ENCODE measurements around the gene TBX2. TPM values are rescaled to one million over a fixed set of nuclear protein-coding genes. Genes with fewer than 3 reads are reported as not detected.

TBX2 gene
- total and polyA plus RNA-seq, 2 of the 4 experiments (the other 2 are of a cell fraction), result 20.1 to 64.1 TPM

- Histone ChIP-seq H4K20me1 (ENCODE audit: insufficient read depth, low read length) (no peaks in the 10 kb centered on the region), H3K9me1 (ENCODE audit: insufficient read depth, low read length) (peaks cover 17% of the 10 kb centered on the region), H3K4me1 (ENCODE audit: control insufficient read depth, insufficient read depth, low read length) (peaks cover 4% of the 10 kb centered on the region), H3K18ac (ENCODE audit: low read depth, low read length) (no peak overlapping the region), H4K91ac (ENCODE audit: insufficient read depth, low read depth, low read length) (no peak overlapping the region), H3K36me3 (ENCODE audit: control insufficient read depth, insufficient read depth, low read length) (no peaks in the 10 kb centered on the region), H3K9ac (ENCODE audit: low read depth, low read length) (no peak overlapping the region), H2BK5ac (ENCODE audit: low read depth, low read length, poor library complexity, severe bottlenecking) (no peak overlapping the region), H2BK20ac (ENCODE audit: low read depth, low read length) (no peak overlapping the region), H3K4me2 (ENCODE audit: low read depth, low read length) (no peak overlapping the region), H4K8ac (ENCODE audit: low read depth in 2 of 2, low read length in 2 of 2) (no peak overlapping the region), H3K56ac (ENCODE audit: extremely low read depth, insufficient read depth, low read length) (no peak overlapping the region), H3K27me3 (ENCODE audit: control insufficient read depth, insufficient read depth, low read length) (no peaks in the 10 kb centered on the region), H3K79me1 (ENCODE audit: low read depth in 1 of 2, low read length in 2 of 2) (peaks cover 6 to 65% of the 10 kb centered on the region in 2 experiments), H3K27ac (ENCODE audit: insufficient read depth, low read length) (no peak overlapping the region), H4K5ac (ENCODE audit: low read depth, low read length) (0 out of 2 replicates have a peak overlapping the region, but pooled peaks have one; percentile 9), H3K9me3 (ENCODE audit: control insufficient read depth, insufficient read depth, low read length) (no peaks in the 10 kb centered on the region), H2AK9ac (replicated peaks; ENCODE audit: low read depth, low read length, poor library complexity) (peak overlapping the region; percentile 67), H2BK120ac (ENCODE audit: low read depth, low read length) (no peak overlapping the region; the same call in 1 of the 2 replicates), H2AFZ (replicated peaks; ENCODE audit: low read length, poor library complexity) (no peak overlapping the region), H3K23ac (ENCODE audit: low read depth, low read length) (no peak overlapping the region), H2AK5ac (ENCODE audit: low read depth, low read length) (peak overlapping the region; percentile 48; the same call in 1 of the 2 replicates), H3K4ac (ENCODE audit: low read depth, low read length) (peak overlapping the region; percentile 3; the same call in 1 of the 2 replicates), H3K14ac (replicated peaks; ENCODE audit: low read depth, low read length) (no peak overlapping the region), H2BK15ac (ENCODE audit: low read depth, low read length) (no peak overlapping the region), H3K4me3 (ENCODE audit: insufficient read depth, low read depth, low read length) (no peak overlapping the region)
- no TSS peak for BruUV-seq (replicated peaks)
- ChIA-PET POLR2A (ENCODE audit: unreplicated experiment) (no interaction called here), CTCF (interaction anchor here (0.6 kb wide), 1 partner anchor 206 kb away, joined by 3 read pairs; no protein-coding TSS in a partner anchor)
- intact Hi-C loops (cut with micrococcal nuclease), result no loop called here
- DNase-seq (no peak), ATAC-seq (ENCODE audit: low read depth) (no peak)
- in situ Hi-C loops (cut with MboI; ENCODE audit: low sequenced_read_pairs), result no loop called here
- TF ChIP-seq RAD21 (IDR thresholded peaks at IDR 0.05; ENCODE audit: low read length) (no peak), CHD1 (IDR thresholded peaks at IDR 0.05; ENCODE audit: low read depth, low read length) (no peak), NFE2L2 (IDR thresholded peaks at IDR 0.05; ENCODE audit: low read depth, low read length) (no peak), ELK1 (IDR thresholded peaks at IDR 0.05; ENCODE audit: borderline replicate concordance, low read depth, low read length) (no peak), CEBPB (IDR thresholded peaks at IDR 0.05; ENCODE audit: low read depth, low read length) (no peak), RFX5 (IDR thresholded peaks at IDR 0.05; ENCODE audit: low read depth, low read length) (no peak), USF2 (IDR thresholded peaks at IDR 0.05; ENCODE audit: low read depth, low read length) (no peak), MXI1 (IDR thresholded peaks at IDR 0.05; ENCODE audit: borderline replicate concordance, low read depth, low read length) (no peak), MAZ (IDR thresholded peaks at IDR 0.05; ENCODE audit: borderline replicate concordance, low read depth, low read length) (no peak), MAFK (IDR thresholded peaks at IDR 0.05; ENCODE audit: low read depth, low read length) (no peak)
- TF ChIP-seq, protein P1, sequence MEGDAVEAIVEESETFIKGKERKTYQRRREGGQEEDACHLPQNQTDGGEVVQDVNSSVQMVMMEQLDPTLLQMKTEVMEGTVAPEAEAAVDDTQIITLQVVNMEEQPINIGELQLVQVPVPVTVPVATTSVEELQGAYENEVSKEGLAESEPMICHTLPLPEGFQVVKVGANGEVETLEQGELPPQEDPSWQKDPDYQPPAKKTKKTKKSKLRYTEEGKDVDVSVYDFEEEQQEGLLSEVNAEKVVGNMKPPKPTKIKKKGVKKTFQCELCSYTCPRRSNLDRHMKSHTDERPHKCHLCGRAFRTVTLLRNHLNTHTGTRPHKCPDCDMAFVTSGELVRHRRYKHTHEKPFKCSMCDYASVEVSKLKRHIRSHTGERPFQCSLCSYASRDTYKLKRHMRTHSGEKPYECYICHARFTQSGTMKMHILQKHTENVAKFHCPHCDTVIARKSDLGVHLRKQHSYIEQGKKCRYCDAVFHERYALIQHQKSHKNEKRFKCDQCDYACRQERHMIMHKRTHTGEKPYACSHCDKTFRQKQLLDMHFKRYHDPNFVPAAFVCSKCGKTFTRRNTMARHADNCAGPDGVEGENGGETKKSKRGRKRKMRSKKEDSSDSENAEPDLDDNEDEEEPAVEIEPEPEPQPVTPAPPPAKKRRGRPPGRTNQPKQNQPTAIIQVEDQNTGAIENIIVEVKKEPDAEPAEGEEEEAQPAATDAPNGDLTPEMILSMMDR (conservative IDR thresholded peaks at IDR 0.05; ENCODE audit: low read depth, low read length), result no peak
- WGBS, 2 experiments (ENCODE audit: extremely low coverage in 2 of 2, insufficient read length in 1 of 2), result 80% methylated on average over 1 of the region's 6 CpGs; no CpG with 5 or more reads in 1 of the 2 experiments
- dilution Hi-C loops (cut with HindIII; ENCODE audit: low sequenced_read_pairs, unreplicated experiment), result no loop called here
Measured at GRCh38 chr17:61386251-61386650, 13.4 kb upstream of the TBX2 start.
